ENCODE data around the gene MOB3A.

Gene MOB3A

DNA sequence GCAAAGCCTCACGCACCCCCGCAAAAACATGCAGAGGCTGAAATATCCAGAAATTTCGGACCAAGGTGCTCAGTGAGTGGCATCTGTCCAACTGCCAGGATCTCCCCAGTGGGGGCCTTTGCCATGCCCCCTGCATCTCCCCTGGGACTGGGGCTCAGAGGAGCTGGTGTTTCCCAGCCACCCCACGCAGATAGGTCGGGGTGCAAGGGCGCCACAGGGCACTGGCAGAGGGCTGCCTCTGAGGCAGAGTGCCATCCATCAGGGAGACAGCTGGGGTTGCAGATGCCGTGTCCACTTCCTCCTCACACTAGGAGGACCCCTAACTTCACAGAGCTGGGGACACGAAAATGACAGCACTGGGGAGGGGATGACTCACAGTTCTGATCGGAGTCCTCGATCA is 26.9 kb upstream of the MOB3A start:
- no peak for DNase-seq

DNA sequence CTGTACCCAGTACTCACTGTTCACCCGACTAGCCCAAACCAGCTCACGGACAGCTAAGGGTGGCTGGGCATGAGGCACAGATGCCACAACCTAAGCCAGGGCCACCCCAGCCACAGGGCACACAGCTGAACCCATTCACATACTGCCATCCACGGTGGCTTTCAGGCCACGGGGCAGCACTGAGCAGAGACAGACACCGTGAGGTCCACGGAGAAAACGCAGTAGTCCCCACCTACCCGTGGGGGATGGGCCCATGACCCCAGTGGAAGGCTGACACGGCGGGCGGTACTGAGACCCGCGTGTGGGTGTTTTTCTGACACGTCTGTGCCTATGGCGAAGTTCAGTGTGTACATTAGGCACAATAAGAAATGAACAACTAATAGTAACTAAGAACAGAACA is 26.1 kb upstream of the MOB3A start:
- DNase-seq, result no peak

DNA sequence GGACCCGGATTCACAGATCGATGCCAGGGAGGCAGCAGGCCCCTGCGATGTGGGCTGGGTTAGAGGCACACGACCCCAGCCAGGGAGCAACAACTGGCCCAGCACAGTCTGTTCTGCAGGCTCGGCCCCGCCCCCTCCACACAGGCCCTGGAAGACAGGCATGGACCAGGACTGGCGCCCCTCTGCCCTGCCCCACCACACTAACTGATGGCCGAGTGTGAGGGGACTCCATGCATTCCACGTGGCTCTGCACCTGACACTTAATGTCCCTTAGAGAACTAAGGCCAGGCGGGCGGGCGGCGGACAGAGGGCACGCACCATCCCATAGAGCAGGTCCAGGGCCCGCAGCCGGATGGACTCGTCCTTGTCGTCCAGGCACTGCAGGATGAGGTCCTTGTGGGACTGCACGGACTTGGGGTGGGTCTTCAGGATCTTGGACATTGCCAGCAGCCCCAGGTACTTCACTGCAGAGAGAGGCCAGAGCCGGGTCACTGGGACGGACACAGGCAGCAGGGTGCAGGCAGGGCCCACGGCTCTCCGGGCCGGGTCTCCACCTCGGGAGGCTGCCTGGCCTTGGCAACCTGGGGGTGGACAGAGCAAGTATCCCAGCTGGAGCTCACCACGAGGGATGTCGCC is 25.4 kb upstream of the MOB3A start:
- DNase-seq, result no peak

DNA sequence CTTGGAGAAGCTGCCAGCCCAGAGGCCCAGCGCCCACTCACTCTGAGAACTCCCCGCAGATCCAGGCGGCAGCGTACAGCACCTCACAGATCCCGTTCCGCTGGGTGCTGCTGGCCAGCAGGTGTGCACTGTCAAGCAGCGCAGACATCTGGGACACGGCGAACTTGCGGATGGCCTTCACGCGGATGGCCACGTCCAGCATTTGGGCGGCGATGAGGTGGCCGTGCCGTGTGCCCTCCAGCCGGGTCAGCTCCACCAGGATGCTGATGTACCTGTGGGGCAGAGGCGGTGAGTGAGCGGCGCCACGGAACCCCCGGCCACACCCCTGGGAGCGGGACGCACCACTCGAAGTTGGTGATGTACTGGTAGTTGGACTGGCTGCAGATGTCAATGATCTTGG is 24.7 kb upstream of the MOB3A start:
- no peak for DNase-seq

DNA sequence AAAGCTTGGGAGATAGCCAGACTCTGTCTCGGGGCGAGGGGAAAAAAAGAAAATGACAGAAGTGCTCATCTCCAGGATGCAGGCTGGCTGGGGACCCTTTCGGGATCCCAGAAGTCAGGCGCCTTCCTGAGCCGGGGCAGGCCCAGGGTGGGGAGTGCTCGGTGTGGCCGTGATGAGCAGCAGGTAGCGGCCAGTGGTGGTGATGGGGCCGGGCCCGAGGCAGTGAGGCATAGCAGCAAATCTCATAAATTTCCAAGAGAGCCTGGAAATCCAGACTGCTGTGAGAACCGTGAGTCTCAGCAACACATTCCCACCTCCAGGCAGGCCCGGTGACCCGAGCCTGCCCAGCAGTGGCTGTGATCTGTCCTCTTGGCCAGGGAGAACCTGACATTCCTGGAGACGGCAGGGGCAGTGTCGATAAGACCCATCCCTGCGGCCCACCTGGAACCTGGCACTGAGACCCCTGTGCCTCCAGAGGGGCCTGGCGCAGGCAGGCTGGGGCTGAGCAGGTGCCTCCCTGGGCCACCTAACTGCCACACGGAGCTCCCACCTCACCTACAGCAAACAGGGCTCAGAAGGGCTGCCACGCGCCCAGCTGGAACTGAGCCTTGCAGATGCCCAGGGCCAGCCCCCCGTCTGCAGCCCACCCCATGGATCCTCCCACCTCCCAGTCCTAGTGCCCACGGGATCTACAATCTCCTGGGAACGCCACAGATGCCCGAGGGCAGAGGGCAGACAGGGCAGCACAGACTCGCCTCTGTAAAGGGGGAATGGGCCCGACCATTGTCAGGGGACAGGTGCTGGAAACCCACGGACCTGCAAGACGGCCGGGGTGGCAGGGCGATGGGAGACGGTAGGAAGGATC is 24.0 kb upstream of the MOB3A start:
- DNase-seq, result no peak

DNA sequence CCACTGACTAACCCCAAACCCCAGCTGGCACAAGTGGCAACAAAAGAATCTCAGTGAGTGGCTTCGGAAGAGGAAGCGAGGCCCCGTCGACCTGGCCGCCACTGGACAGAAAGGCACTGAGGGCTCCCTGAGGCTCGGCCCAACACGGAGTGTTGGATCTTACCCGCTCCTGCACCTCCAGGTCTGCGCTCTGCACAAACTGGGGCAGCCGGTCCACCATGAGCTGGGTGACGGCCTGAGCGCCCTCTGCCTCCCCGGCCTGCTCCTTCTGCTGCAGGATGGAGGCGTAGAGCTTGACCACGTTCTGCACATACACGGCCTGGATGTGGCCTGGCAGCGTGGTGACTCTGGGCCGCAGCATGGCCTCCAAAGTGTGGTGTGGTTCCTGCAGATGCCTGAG is 22.3 kb upstream of the MOB3A start:
- no peak for DNase-seq

DNA sequence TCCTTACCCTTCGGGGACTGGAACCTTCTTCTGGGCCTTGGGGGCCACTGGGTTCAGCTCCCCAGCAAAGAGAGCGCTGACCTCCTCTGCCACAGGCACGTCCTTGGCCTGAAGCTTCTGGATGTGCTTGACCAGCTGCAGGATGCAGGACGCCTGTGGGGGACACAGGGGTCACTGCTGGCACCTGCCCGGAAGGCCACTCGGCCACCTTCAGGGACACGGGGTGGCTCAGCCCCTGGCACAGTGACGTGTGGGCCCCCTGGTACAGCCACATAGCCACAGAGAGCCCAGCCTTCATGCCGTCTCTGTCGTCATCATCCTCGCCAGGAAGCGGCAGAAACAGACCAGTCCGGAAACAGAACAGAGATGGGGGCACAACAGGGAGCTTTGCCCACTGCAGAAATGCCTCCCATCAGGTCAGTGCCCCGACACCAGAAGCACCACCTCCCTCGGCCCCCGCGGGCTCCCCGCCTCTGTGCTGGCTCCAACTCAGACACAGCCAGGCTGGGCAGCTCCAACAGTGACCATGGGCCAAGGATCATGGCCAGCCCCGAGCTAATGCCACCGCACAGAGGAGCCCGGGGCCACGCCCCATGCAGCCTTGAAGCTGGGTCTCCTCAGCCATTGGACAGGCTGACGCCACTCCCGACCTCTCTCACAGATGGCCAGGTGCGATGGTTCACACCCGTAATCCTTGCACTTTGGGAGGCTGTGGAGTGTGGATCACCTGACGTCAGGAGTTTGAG is 21.3 kb upstream of the MOB3A start:
- no peak for DNase-seq

DNA sequence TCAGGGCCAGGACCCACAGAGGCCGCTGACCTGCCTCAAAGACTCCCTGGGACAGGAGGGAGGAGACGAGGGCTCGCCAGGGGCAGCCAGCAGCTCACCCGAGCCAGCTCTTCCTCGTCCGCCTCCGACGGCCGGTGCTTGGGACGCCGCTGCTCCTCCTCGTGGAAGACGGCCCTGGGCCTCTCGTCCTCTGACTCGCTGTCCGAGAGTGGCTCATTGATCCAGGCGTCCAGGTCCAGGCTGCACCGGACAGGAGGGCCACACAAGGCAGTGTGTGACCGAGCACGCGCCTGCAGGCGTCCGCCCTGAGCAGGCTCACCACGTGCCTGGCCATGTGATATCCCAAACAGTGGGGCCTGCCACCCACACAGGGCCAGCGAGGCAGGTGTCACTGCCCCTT is 20.4 kb upstream of the MOB3A start:
- DNase-seq, result no peak

DNA sequence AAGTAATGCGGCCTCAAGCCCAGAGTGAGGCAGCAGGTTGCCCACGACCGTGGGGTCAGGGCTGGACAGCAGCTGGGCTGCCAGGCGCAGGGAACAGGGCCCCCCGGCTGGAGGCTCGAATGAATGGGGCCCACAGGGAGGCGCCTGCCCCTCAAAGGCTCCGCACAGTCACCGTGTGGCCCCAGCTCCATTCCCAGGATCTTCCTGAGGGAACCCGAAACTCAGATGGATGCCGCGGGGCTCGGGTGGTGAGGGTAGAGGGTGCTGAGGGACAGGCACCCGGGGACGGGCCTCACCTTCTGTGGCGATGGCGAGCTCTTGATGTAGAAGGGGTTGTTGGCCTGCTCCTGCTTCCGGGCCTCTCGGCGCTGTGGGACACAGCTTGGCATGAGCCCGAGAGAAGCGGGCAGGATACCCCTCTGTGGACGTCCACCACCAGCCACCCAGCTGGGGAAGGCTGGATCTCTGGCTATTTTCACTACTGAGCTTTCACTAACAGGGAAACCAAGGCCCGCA is 19.8 kb upstream of the MOB3A start:
- no peak for DNase-seq

DNA sequence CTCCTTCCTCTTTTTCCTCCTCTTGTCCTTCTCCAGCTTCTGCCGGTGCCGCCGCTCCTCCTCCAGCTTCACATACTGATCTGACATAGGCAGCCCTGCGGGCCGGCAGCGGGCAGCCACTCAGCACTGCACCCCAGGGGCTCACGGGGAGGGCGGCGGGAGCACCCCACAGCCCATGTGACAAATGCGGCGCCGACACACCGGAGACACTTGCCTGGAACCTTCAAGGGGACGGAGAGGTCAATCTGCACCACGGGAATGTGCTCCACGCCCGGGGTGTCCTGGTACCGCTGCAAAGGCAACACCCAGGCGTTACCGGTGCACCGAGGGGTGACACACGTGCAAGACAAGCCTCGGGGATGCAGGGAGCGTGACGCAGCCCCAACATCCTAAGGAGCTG is 19.2 kb upstream of the MOB3A start:
- no peak for DNase-seq

DNA sequence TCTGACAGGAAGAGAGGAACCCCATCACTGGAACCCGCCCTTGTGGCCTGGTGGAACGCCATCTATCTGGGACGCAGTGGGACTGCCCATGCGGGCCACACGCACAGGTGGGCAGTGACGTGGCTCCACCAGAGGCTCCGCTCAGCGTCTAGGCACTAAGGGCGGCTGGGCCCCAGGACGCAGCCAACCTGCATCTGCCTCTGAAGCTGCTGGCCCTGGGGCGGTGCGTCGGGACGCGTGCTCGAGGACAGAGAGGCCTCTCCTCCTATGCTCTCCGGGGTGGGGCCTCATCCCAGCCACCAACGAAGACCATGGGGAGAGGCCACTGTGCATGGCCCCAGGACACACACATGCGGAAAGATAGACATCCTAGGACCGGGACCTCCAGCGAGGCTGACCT is 18.7 kb upstream of the MOB3A start:
- DNase-seq, result no peak

DNA sequence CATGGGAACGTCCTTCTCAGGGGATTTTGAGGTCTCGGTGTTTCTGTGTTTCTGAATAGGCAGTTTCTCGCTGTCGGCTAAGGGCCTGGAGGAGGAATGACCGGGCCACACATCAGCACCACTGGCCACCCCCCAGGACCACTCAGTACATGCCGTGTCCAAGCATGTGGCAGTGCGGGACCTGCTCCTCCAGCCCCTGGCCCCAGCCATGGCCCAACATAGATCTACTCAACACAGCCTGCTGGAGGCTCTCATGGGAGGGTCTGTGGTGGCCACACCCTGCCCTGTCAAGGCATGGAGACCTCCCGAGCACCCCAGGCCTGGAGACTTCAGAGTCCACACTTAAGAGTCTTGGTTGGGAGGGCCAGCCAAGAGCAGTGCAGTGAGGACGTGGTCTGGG is 18.1 kb upstream of the MOB3A start:
- DNase-seq, result no peak

DNA sequence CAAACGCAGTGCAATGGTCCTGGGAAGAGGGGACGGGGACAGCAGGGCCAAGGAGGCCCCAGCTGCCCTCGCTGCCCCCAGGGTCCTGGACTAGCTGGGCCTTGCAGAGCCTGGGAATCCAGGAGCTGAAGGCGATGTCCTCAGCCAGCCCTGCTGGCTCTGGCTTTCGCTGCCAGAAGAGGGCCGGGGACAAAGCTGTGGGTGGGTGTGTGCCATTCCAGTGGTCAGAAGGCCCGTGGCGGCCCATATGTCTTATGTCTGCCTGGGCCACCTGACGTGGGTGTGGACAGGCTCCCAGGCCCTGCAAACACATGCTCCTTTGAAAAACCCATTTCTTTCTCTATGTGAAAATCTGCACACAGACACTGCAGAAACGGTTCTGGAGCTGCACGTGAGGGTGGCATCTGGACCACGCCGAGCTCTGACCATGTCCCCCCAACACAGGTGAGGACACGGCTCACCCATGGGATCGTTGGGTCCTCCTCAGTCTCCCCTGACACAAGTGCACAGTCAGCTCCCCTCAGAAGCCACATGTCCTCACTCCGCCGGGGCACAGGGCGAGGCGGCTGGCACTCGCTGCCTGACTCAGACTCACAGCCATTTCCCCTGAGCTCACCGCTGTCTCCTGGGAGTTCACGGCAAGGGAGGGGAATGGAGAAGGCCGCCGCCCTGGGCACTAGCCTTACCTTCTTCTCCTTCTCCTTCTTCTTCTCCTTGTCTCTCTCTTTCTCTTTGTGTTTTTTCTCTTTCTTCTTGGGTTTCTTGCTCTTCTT is 17.5 kb upstream of the MOB3A start:
- DNase-seq, result no peak

DNA sequence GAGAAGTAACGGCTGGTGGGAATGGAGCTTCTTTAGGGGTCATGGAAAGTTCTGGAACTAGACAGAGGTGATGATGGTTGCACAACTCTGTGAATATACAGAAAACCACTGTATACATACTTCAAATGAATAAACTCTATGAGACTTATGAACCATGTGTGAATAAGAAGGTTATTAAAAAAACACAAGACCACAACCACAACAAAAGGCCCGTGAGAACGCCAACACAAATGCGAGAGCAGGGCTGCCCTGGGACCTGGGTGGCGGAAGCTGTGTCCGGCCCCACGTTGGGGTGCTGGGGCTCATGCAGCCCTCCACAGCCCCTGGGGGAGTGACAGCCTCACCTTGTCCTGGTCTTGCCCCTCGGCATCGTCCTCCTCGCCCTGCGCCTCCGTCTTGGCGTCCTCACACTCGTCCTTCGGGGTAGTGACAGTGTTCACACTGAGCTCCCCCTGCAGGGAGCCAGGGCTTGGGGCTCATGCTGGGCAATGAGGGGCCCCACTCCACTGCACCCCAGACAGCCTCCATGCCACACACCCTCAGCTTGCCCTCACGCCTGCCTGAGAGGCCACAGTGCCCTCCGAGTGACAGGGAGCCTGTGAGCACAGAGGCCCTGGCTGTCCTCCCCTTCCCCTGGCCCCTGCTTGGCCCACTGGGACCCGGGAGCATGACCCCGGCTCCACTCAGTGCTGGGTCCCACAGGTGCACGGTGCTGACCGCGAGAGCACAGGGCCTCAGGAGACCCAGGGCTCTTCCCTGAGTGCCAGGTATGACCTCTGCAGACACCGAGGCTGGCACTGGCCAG is 16.6 kb upstream of the MOB3A start:
- no peak for DNase-seq

DNA sequence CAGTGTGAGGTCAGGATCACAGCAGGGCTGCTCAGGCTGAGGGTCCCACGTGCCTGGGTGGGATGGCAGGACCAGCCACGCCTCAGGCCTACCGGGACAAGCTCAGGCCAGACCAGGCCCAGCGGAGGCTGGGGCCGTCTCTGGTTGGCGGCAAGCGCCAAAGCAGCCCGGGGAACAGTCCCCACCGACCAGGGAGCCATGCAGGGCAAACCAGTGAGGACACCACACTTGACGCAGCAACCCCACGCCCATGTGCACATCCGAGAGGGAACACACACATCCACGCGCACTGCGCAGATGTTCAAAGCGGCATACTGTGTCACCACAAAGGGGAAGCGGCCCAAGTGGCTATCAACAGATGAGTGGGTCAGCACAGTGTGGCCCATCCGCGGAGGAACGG is 15.8 kb upstream of the MOB3A start:
- DNase-seq, result no peak

DNA sequence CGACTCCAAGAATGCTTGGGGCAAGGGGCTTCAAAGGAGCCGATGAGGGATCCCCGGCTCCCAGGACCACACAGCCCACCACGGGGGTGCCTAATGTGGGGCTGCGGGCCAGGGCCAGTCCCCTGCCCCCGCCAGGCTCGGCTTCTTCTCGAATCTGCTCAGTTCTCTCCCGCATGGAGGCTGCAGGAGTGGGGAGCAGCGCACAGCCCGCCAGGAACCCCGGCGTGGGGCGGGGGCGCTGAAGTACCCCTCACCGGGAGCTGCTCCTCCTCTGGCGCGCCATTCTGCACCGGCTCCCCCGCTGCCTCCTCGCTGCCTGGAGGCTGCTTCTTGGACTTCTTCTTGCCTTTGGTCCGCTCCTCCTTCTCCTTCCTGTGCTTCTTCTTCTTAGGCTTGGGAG is 15.3 kb upstream of the MOB3A start:
- DNase-seq, result no peak

DNA sequence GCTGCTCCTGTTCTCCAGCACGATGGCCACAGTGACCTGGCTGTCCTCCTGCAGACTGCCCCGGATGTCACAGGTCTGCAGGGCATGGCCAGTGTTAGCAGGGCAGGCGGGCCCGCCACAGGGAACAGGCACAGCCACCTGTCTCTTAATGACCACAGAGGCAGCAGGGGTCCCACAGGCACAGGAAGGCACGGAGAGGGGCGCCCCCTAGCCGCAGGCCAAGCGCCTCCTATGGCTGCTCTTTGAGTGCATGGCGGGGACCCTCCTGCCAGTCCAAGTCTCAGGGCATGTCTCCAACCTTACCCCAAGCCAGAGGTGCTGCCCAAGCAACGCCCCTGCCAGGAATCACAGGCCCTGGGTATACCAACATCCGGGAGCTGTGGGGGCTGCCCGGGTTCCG is 14.7 kb upstream of the MOB3A start:
- no peak for DNase-seq

DNA sequence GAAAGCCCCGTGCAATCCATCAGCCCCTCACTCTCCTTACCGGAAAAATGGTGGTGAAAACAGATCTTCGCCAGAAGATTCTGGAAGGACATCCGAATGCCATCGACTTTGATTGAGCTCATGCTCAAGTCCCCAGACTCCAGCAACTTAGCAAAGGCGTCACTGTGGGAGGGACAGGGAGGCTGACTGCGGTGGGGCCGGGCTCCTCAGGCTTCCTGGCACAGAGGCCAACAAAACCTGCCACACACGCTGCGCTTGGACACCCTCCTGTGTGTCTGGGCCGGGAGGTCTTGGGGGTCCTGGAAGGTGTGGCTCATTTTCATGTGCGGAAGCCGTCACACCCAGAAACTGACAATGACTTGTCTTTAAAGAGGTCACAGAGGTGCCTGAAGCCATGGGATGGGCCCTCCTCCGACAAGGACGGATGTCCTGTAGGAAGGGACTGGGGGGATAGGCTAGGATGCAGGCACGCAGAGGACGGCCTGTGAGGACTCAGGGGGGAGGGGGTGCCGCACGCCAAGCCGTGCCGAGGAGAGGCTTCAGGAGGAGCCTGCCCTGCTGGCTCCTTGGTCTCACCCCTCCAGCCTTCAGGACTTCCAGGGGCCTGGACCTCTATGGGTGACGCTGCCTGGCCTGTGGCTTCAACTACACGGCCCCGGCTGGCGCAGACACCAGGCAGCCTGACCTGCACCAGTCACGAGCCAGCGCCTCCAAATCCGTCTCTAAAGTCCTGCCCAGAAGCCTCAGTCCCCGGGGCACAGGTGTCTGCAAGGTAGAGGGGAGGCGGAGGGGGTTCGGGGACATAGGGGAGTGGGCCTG is 13.1 kb upstream of the MOB3A start:
- DNase-seq, result no peak

DNA sequence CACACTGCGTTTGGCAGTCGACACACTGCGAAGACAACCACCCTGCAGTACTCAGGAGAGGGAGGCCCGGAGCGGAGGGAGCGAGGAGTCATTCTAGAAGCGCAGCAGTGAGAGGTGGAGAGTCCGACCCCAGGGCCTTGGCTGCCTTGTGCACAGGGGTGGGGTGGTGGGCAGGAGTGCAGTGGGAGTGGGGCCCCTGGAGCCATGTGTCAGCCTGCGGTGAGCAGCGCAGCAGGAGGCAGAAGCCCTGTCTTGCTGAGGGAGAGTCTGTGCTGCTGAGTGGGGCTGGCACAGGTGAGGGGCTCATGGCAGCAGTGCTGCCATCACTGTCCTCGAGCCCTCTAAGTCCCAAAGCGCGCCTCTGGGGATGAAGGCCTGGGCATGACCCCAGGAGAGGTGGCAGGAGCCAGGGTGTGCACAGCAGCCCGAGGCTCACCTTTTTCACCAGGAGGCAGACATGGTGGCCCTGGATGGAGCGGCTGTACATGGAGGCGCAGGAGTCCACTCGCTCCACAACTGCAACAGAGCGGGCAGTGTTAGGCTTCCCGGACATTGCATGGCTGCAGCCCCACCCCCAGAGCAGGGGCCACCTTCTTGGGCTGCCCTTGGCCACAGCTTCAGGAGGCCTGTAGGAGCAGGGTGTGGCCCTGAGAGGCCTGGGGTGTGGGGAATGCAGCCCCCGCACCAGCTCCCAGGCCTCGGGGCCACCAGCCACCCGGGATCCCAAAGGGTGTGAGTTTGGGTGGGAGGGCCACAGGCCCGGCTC is 12.3 kb upstream of the MOB3A start:
- no peak for DNase-seq

DNA sequence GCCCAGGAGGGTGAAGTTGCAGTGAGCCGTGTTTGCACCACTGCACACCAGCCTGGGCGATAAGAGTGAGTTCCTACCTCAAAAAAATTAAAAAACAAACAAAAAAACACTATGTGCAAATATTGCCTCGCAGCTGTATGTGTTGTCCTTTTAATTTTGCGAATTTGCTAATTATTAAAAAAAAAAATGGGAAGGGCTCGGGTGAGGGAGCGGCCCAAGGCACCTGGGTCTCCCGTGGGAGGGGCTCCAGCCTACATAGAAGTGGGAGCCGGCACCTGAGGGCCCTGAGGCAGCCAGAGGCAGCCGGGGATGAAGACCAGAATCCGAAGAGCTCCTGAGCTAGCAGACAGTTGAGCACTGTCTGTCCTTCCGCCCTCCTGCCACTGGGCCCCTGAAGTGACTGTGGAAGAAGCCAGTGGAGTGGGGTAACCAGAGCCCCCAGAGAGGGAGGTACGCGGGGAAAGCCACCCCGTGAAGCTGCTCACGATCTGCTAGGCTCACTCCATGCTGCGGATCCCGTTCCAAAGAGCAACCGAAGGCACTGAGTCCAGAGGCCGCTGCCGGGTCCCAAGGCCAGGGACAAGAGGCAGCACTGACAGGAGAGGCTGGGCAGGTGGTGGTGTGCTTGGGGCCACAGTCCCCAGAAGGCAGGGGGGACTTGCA is 7.0 kb upstream of the MOB3A start:
- no peak for DNase-seq
